Colonic mucosa (tissue), 4 donors: ENCODE results near the gene ADCY4. TPM values are rescaled to one million over a fixed set of nuclear protein-coding genes. Genes with fewer than 3 reads are reported as not detected.
"Not testable (repeated sequence)": the region's sequence is repeated elsewhere in the genome, so short reads cannot be mapped to it uniquely, and the experiment has no call there.

Source experiments
- DNase-seq: peaks from one replicate; pipeline ENCODE4 v3.0.0-alpha.2; 2020
- H3K27ac ChIP-seq: fragments of 200-600 bp; one replicate; pipeline ENCODE4 v1.8.0; 2021
- H3K27me3 ChIP-seq: fragments of 200-600 bp; one replicate; pipeline ENCODE4 v1.8.0; 2021
- H3K36me3 ChIP-seq: fragments of 200-600 bp; one replicate; pipeline ENCODE4 v1.8.0; 2021
- H3K4me1 ChIP-seq: fragments of 200-600 bp; one replicate; pipeline ENCODE4 v1.8.0; 2021; ENCODE audit warnings: mild to moderate bottlenecking
- H3K4me3 ChIP-seq: fragments of 200-600 bp; one replicate; pipeline ENCODE4 v1.8.0; 2021
- H3K9ac ChIP-seq, 2 donors: one replicate each; pipeline ENCODE4 v1.7.0; 2013; ENCODE audit warnings: control low read depth in 2 of 2, low read depth in 2 of 2, low read length in 2 of 2
- H3K9me3 ChIP-seq: fragments of 200-600 bp; one replicate; pipeline ENCODE4 v1.8.0; 2021
- intact Hi-C: fragments of 100-400 bp; cut with DNase I; formaldehyde crosslinking; loops from one replicate; pipeline ENCODE4 v1.14.1; 2022
- total RNA-seq, 2 donors: library from RNA; stranded (reverse); fragmentation: NEBNext Ultra II Directional in 1 of 2; extraction: Animal tissue kit (Norgen Biotek cat#: 25700) in 1 of 2; gene quantifications; one replicate each; pipeline ENCODE4 v1.2.1, GENCODE V29; 2021
- TF ChIP-seq, protein P1 (sequence below): fragments of 200-600 bp; IDR thresholded peaks from one replicate; pipeline ENCODE4 v1.8.0; 2022; ENCODE audit warnings: antibody characterized with exemption, mild to moderate bottlenecking
- donor health status: healthy.
- donor health status: DM: no; HTN: no; CAD: no.
- donor health status: DM: no; HTN: no; CAD: no.

The ADCY4 gene
- total RNA-seq, 2 donors from 2014 or later: 6.7 to 10.2 TPM

DNA sequence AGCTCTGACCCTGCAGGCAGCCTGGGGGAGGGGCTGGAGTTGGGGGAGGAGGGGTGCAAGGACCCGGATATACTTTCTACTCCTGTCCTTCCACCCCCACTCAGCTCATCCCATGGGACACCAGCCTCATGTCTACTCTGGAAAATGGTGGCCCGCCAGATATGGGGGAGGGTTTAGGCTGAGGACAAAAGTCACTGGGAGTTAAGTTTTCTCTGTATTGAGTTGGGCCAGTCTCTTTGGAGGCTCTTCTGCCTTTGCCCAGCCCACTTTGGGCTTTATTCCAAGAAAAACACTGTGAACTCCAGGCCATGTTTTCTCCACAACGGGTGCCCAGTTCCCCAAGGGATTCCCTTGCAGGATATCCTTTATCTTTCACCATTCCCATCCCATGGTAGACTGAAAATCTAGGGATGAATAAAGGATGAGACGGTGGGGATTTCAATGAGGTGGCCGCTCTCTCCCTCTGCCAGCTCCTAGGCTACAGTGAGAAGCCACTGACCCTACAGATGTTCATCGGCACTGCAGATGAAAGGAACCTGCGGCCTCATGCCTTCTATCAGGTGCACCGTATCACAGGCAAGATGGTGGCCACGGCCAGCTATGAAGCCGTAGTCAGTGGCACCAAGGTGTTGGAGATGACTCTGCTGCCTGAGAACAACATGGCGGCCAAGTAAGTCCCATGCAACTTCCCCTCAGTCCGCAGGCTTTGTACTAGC, 38.0 kb upstream of the ADCY4 start:
- no peaks in the 10 kb centered on the region for H3K4me1 ChIP-seq
- intact Hi-C loops: no loop called here
- H3K9me3 ChIP-seq: no peaks in the 10 kb centered on the region
- no peak overlapping the region for H3K4me3 ChIP-seq
- H3K9ac ChIP-seq: no peak overlapping the region
- no peaks in the 10 kb centered on the region for H3K36me3 ChIP-seq
- H3K27ac ChIP-seq: no peak overlapping the region
- no peaks in the 10 kb centered on the region for H3K27me3 ChIP-seq
- DNase-seq: no peak
- TF ChIP-seq, protein P1, sequence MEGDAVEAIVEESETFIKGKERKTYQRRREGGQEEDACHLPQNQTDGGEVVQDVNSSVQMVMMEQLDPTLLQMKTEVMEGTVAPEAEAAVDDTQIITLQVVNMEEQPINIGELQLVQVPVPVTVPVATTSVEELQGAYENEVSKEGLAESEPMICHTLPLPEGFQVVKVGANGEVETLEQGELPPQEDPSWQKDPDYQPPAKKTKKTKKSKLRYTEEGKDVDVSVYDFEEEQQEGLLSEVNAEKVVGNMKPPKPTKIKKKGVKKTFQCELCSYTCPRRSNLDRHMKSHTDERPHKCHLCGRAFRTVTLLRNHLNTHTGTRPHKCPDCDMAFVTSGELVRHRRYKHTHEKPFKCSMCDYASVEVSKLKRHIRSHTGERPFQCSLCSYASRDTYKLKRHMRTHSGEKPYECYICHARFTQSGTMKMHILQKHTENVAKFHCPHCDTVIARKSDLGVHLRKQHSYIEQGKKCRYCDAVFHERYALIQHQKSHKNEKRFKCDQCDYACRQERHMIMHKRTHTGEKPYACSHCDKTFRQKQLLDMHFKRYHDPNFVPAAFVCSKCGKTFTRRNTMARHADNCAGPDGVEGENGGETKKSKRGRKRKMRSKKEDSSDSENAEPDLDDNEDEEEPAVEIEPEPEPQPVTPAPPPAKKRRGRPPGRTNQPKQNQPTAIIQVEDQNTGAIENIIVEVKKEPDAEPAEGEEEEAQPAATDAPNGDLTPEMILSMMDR: no peak

DNA sequence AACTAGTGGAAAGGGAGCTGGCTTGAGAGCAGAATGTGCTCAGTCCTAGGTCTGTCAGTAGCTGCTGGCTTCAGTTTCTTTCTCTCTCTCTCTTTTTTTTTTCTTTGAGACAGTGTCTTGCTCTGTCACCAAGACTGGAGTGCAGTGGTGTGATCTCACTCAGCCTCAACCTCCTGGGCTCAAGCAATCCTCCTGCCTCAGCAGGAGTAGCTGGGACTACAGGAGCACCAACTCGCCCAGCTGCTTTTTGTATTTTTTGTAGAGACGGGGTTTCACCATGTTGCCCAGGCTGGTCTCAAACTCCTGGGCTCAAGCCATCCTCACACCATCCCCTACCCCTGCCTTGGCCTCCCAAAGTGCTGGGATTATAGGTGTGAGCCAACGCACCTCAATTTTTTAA, 36.7 kb upstream of the ADCY4 start:
- H3K4me1 ChIP-seq, intact Hi-C loops, DNase-seq, H3K36me3 ChIP-seq, H3K9ac ChIP-seq, H3K27me3 ChIP-seq, H3K4me3 ChIP-seq, H3K9me3 ChIP-seq, H3K27ac ChIP-seq: not testable (repeated sequence)

DNA sequence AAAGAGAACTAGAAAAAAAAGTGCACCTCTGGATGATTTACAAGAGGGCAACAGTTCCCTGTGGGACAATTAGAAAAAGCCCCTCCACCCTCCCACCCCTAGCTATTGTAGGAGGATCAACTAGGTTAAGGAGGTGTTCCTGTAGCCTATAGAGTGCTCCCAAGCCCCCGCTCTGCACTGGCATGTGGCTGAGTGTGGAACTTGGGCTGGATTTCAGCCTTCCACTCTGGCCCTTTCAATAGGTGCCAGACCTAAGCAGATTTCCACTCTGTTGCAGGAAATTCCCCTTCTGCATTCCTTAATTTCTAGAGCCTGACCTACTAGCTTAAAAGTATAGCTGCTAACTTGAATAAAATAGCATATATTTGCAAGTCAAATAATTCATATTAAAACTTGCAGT, 35.9 kb upstream of the ADCY4 start:
- intact Hi-C loops: no loop called here
- Histone ChIP-seq H3K27ac (no peak overlapping the region), H3K36me3 (no peaks in the 10 kb centered on the region), H3K9me3 (no peaks in the 10 kb centered on the region), H3K4me3 (no peak overlapping the region), H3K27me3 (no peaks in the 10 kb centered on the region), H3K9ac (no peak overlapping the region), H3K4me1 (peaks cover 3% of the 10 kb centered on the region)
- no peak for DNase-seq
- TF ChIP-seq, protein P1: no peak

DNA sequence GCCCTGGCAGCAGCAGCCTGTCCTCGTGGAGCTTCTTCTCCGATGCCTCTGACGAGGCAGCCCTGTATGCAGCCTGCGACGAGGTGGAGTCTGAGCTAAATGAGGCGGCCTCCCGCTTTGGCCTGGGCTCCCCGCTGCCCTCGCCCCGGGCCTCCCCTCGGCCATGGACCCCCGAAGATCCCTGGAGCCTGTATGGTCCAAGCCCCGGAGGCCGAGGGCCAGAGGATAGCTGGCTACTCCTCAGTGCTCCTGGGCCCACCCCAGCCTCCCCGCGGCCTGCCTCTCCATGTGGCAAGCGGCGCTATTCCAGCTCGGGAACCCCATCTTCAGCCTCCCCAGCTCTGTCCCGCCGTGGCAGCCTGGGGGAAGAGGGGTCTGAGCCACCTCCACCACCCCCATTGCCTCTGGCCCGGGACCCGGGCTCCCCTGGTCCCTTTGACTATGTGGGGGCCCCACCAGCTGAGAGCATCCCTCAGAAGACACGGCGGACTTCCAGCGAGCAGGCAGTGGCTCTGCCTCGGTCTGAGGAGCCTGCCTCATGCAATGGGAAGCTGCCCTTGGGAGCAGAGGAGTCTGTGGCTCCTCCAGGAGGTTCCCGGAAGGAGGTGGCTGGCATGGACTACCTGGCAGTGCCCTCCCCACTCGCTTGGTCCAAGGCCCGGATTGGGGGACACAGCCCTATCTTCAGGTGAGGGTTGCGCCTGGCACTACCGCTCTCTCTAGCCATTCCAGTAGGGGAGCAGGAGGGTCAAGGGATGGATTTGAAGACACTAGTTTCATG, 35.2 kb upstream of the ADCY4 start:
- no peak overlapping the region for H3K27ac ChIP-seq

DNA sequence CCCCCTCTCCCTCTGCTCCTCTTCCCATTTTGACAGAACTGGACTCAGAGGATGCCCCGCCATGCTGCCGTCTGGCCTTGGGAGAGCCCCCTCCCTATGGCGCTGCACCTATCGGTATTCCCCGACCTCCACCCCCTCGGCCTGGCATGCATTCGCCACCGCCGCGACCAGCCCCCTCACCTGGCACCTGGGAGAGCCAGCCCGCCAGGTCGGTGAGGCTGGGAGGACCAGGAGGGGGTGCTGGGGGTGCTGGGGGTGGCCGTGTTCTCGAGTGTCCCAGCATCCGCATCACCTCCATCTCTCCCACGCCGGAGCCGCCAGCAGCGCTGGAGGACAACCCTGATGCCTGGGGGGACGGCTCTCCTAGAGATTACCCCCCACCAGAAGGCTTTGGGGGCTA, 34.6 kb upstream of the ADCY4 start:
- H3K27ac ChIP-seq: no peak overlapping the region
- DNase-seq: no peak
- H3K9ac ChIP-seq: no peak overlapping the region
- TF ChIP-seq, protein P1: no peak
- H3K36me3 ChIP-seq: no peaks in the 10 kb centered on the region
- intact Hi-C loops: loop anchor here (5.0 kb wide), 1 partner anchor 37 kb away; no protein-coding TSS in a partner anchor
- H3K9me3 ChIP-seq: no peaks in the 10 kb centered on the region
- H3K27me3 ChIP-seq: no peaks in the 10 kb centered on the region
- peaks cover 9% of the 10 kb centered on the region for H3K4me1 ChIP-seq
- H3K4me3 ChIP-seq: no peak overlapping the region

More for the DNA sequence above, 35.2 kb upstream of the ADCY4 start:
- H3K4me3 ChIP-seq: no peak overlapping the region
- TF ChIP-seq, protein P1: no peak
- no peak overlapping the region for H3K9ac ChIP-seq
- H3K27me3 ChIP-seq: no peaks in the 10 kb centered on the region
- no peak for DNase-seq
- H3K36me3 ChIP-seq: no peaks in the 10 kb centered on the region
- intact Hi-C loops: loop anchor here (5.0 kb wide), 1 partner anchor 38 kb away; no protein-coding TSS in a partner anchor
- peaks cover 9% of the 10 kb centered on the region for H3K4me1 ChIP-seq
- no peaks in the 10 kb centered on the region for H3K9me3 ChIP-seq
